HEK293 (cell line): ENCODE data around the gene SYNC.

Experiments
- CTCF ChIA-PET: fragments of 350-600 bp; formaldehyde crosslinking; extraction: SDS; loops from one replicate; lab custom pipeline; 2021; ENCODE audit warnings: antibody characterized with exemption; lab: Yijun Ruan, JAX
- POLR2A ChIA-PET: fragments of 300-600 bp; formaldehyde crosslinking; extraction: SDS; loops from one replicate; lab custom pipeline; 2020; ENCODE audit warnings: antibody characterized with exemption, inconsistent platforms; lab: Yijun Ruan, JAX
- H3K27ac ChIP-seq: fragments of 200-500 bp; sonication (Bioruptor generic); 2 replicates; pipeline ENCODE4 v1.5.1; 2014; ENCODE audit warnings: low read depth, low read length, control low read depth, inconsistent platforms; ENCODE audit errors: extremely low read depth
- H3K36me3 ChIP-seq, 2 experiments: fragments of 200-500 bp in 1 of 2; sonication (Bioruptor generic) in 1 of 2; 1 replicate in 1 of 2; 2 replicates in 1 of 2; pipeline ENCODE4 v1.5.1; 2014 to 2017; ENCODE audit warnings: inconsistent platforms in 2 of 2, low read length in 2 of 2; ENCODE audit not compliant: control insufficient read depth in 2 of 2, insufficient read depth in 1 of 2
- H3K4me1 ChIP-seq: fragments of 200-500 bp; sonication (Bioruptor generic); 2 replicates; pipeline ENCODE4 v1.5.1; 2014; ENCODE audit warnings: mild to moderate bottlenecking, low read length, inconsistent platforms; ENCODE audit not compliant: control insufficient read depth, insufficient read depth
- H3K4me3 ChIP-seq: 2 replicates; pipeline ENCODE4 v1.5.1; 2011; ENCODE audit warnings: low read depth, mild to moderate bottlenecking, control low read depth, low read length, moderate library complexity
- H3K9me3 ChIP-seq: fragments of 200-500 bp; sonication (Bioruptor generic); 2 replicates; pipeline ENCODE4 v1.5.1; 2014; ENCODE audit warnings: low read depth, low read length, inconsistent platforms; ENCODE audit not compliant: control insufficient read depth, insufficient read depth
- GLI4 ChIP-seq: fragments of 450-650 bp; formaldehyde crosslinking; IDR thresholded peaks from 2 replicates; pipeline ENCODE4 v1.5.1; 2016; ENCODE audit warnings: missing biosample characterization, missing genetic modification characterization
- ZBTB7A ChIP-seq: fragments of 450-650 bp; formaldehyde crosslinking; IDR thresholded peaks from 2 replicates; pipeline ENCODE4 v1.5.1; 2016; ENCODE audit warnings: low read depth, missing biosample characterization, missing genetic modification characterization
- ZNF121 ChIP-seq: fragments of 450-650 bp; formaldehyde crosslinking; IDR thresholded peaks from 2 replicates; pipeline ENCODE4 v1.5.1; 2016; ENCODE audit warnings: missing biosample characterization, missing genetic modification characterization
- ZNF146 ChIP-seq: fragments of 450-650 bp; formaldehyde crosslinking; IDR thresholded peaks from 2 replicates; pipeline ENCODE4 v1.5.1; 2016; ENCODE audit warnings: missing biosample characterization, missing genetic modification characterization
- ZNF19 ChIP-seq: fragments of 450-650 bp; formaldehyde crosslinking; IDR thresholded peaks from 2 replicates; pipeline ENCODE4; 2016; ENCODE audit warnings: missing biosample characterization, missing genetic modification characterization, low read depth
- ZNF335 ChIP-seq: fragments of 450-650 bp; formaldehyde crosslinking; conservative IDR thresholded peaks from 2 replicates; pipeline ENCODE4 v1.5.1; 2016; ENCODE audit warnings: missing biosample characterization, missing genetic modification characterization
- ZNF341 ChIP-seq: fragments of 450-650 bp; formaldehyde crosslinking; IDR thresholded peaks from 2 replicates; pipeline ENCODE4; 2016; ENCODE audit warnings: low read depth, missing biosample characterization, missing genetic modification characterization
- ZNF473 ChIP-seq: fragments of 450-650 bp; formaldehyde crosslinking; IDR thresholded peaks from 2 replicates; pipeline ENCODE4 v1.5.1; 2017; ENCODE audit warnings: missing biosample characterization, missing genetic modification characterization
- ZNF561 ChIP-seq: fragments of 450-650 bp; IDR thresholded peaks from 2 replicates; pipeline ENCODE4 v1.5.1; 2018; ENCODE audit warnings: missing biosample characterization, missing genetic modification characterization, borderline replicate concordance
- ZNF600 ChIP-seq: fragments of 450-650 bp; formaldehyde crosslinking; IDR thresholded peaks from 2 replicates; pipeline ENCODE4 v1.5.1; 2016; ENCODE audit warnings: missing biosample characterization, missing genetic modification characterization
- TF ChIP-seq, protein P1 (sequence below): fragments of 450-650 bp; formaldehyde crosslinking; IDR thresholded peaks from 2 replicates; pipeline ENCODE4 v1.5.1; 2016; ENCODE audit warnings: missing biosample characterization, missing genetic modification characterization, borderline replicate concordance
- TF ChIP-seq, protein P2 (sequence below): fragments of 450-650 bp; formaldehyde crosslinking; IDR thresholded peaks from 2 replicates; pipeline ENCODE4 v1.5.0; 2017; ENCODE audit warnings: missing biosample characterization, missing genetic modification characterization, borderline replicate concordance
- TF ChIP-seq, protein P3 (sequence below): fragments of 450-650 bp; formaldehyde crosslinking; IDR thresholded peaks from 2 replicates; pipeline ENCODE4 v1.5.1; 2016; ENCODE audit warnings: missing biosample characterization, missing genetic modification characterization

Gene SYNC

GRCh38 chr1:32659581-32659980 is 43.0 kb downstream of the SYNC start:
- TF ChIP-seq, protein P1, sequence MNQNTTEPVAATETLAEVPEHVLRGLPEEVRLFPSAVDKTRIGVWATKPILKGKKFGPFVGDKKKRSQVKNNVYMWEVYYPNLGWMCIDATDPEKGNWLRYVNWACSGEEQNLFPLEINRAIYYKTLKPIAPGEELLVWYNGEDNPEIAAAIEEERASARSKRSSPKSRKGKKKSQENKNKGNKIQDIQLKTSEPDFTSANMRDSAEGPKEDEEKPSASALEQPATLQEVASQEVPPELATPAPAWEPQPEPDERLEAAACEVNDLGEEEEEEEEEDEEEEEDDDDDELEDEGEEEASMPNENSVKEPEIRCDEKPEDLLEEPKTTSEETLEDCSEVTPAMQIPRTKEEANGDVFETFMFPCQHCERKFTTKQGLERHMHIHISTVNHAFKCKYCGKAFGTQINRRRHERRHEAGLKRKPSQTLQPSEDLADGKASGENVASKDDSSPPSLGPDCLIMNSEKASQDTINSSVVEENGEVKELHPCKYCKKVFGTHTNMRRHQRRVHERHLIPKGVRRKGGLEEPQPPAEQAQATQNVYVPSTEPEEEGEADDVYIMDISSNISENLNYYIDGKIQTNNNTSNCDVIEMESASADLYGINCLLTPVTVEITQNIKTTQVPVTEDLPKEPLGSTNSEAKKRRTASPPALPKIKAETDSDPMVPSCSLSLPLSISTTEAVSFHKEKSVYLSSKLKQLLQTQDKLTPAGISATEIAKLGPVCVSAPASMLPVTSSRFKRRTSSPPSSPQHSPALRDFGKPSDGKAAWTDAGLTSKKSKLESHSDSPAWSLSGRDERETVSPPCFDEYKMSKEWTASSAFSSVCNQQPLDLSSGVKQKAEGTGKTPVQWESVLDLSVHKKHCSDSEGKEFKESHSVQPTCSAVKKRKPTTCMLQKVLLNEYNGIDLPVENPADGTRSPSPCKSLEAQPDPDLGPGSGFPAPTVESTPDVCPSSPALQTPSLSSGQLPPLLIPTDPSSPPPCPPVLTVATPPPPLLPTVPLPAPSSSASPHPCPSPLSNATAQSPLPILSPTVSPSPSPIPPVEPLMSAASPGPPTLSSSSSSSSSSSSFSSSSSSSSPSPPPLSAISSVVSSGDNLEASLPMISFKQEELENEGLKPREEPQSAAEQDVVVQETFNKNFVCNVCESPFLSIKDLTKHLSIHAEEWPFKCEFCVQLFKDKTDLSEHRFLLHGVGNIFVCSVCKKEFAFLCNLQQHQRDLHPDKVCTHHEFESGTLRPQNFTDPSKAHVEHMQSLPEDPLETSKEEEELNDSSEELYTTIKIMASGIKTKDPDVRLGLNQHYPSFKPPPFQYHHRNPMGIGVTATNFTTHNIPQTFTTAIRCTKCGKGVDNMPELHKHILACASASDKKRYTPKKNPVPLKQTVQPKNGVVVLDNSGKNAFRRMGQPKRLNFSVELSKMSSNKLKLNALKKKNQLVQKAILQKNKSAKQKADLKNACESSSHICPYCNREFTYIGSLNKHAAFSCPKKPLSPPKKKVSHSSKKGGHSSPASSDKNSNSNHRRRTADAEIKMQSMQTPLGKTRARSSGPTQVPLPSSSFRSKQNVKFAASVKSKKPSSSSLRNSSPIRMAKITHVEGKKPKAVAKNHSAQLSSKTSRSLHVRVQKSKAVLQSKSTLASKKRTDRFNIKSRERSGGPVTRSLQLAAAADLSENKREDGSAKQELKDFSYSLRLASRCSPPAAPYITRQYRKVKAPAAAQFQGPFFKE (tag by site-specific recombination) = no peak
- TF ChIP-seq ZNF341 (tag by site-specific recombination) (no peak), ZNF146 (tag by site-specific recombination) (peak; percentile 95), ZNF335 (no peak), ZNF19 (tag by site-specific recombination) (no peak), ZNF473 (tag by site-specific recombination) (no peak), ZNF561 (tag by site-specific recombination) (no peak)
- TF ChIP-seq, protein P2, sequence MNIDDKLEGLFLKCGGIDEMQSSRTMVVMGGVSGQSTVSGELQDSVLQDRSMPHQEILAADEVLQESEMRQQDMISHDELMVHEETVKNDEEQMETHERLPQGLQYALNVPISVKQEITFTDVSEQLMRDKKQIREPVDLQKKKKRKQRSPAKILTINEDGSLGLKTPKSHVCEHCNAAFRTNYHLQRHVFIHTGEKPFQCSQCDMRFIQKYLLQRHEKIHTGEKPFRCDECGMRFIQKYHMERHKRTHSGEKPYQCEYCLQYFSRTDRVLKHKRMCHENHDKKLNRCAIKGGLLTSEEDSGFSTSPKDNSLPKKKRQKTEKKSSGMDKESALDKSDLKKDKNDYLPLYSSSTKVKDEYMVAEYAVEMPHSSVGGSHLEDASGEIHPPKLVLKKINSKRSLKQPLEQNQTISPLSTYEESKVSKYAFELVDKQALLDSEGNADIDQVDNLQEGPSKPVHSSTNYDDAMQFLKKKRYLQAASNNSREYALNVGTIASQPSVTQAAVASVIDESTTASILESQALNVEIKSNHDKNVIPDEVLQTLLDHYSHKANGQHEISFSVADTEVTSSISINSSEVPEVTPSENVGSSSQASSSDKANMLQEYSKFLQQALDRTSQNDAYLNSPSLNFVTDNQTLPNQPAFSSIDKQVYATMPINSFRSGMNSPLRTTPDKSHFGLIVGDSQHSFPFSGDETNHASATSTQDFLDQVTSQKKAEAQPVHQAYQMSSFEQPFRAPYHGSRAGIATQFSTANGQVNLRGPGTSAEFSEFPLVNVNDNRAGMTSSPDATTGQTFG (tag by site-specific recombination) = no peak
- Histone ChIP-seq H3K27ac (no peak overlapping the region), H3K9me3 (no peaks in the 10 kb centered on the region), H3K36me3 (peaks cover 80 to 96% of the 10 kb centered on the region in 2 experiments), H3K4me3 (no peak overlapping the region), H3K4me1 (no peaks in the 10 kb centered on the region)
- ChIA-PET POLR2A (interaction anchor here (1.7 kb wide), 1 partner anchor 9 kb away, joined by 6 read pairs; the partner anchor contains the start of gene RBBP4), CTCF (no interaction called here)

DNA sequence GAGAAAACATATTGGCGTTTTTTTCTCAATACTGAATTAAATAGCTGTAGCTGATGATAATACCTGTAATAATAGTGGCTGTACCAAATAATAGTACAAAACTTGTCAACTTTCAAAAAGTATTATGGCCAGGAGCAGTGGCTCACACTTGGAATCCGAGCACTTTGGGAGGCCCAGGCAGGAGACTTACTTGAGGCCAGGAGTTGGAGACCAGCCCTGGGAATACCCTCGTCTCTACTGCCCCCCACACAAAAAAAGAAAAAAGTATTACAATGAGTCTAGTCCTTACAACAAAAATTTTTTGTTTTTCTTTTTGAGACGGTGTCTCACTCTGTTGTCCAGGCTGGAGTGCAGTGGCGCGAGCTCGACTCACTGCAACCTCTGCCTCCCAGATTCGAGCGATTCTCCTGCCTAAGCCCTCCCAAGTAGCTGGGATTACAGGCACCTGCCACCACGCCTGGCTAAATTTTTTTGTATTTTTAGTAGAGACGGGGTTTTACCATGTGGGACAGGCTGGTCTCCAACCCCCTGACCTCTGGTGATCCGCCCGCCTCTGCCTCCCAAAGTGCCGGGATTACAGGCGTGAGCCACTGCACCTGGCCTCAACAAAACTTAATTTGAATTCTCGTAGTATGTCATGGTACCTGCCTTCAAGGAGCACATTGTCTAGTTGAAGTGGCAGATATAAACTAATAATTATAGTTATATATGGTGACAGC is 50.2 kb downstream of the SYNC start:
- no peaks in the 10 kb centered on the region for H3K9me3 ChIP-seq
- ChIA-PET POLR2A (interaction anchor here (2.1 kb wide), 1 partner anchor 38 kb away, joined by 7 read pairs; no protein-coding TSS in a partner anchor), CTCF (interaction anchor here (0.7 kb wide), 1 partner anchor 570 kb away, joined by 3 read pairs; no protein-coding TSS in a partner anchor)
- H3K27ac ChIP-seq = no peak overlapping the region
- peaks cover 35 to 61% of the 10 kb centered on the region in 2 experiments for H3K36me3 ChIP-seq
- peak overlapping the region; percentile 94 for H3K4me3 ChIP-seq
- no peaks in the 10 kb centered on the region for H3K4me1 ChIP-seq
- TF ChIP-seq ZNF121 (tag by site-specific recombination) (peak; percentile 81), GLI4 (tag by site-specific recombination) (no peak), ZNF600 (no peak), ZBTB7A (tag by site-specific recombination) (no peak)
- TF ChIP-seq, protein P3, sequence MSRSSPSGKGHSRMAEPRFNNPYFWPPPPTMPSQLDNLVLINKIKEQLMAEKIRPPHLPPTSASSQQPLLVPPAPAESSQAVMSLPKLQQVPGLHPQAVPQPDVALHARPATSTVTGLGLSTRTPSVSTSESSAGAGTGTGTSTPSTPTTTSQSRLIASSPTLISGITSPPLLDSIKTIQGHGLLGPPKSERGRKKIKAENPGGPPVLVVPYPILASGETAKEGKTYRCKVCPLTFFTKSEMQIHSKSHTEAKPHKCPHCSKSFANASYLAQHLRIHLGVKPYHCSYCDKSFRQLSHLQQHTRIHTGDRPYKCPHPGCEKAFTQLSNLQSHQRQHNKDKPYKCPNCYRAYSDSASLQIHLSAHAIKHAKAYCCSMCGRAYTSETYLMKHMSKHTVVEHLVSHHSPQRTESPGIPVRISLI (tag by site-specific recombination) = no peak
